Endothelial cell of umbilical vein (primary cell): ENCODE measurements around the gene AMH. TPM values are rescaled to one million over a fixed set of nuclear protein-coding genes. Genes with fewer than 3 reads are reported as not detected.

Source experiments
- BruUV-seq: library from RNA; stranded (reverse); fragments of 400-500 nt; replicated peaks from 2 replicates; lab custom pipeline; 2021; lab: Mats Ljungman, UMichigan
- CTCF ChIA-PET: fragments of 300-600, 350-600 bp; sonication (Branson Sonifier 250); formaldehyde crosslinking; loops from one replicate; lab custom pipeline; 2021; ENCODE audit warnings: antibody characterized with exemption, inconsistent platforms; lab: Charles Lee
- POLR2A ChIA-PET: fragments of 300-600, 350-600 bp; sonication (Branson Sonifier 250); formaldehyde crosslinking; loops from one replicate; lab custom pipeline; 2021; ENCODE audit warnings: antibody characterized with exemption, inconsistent platforms; lab: Charles Lee
- DNase-seq: peaks from one replicate; pipeline ENCODE4 v3.0.0-alpha.2; 2011; ENCODE audit warnings: low read depth, low spot score
- FAIRE-seq: peaks from 2 replicates; lab custom pipeline; 2011; peaks lifted over from hg19 to GRCh38; lab: Jason Lieb, UNC
- H2AFZ ChIP-seq: 2 replicates; pipeline ENCODE4 v1.6.0; 2012; ENCODE audit warnings: low read depth, low read length, control low read depth, inconsistent platforms
- H3K27ac ChIP-seq: 2 replicates; pipeline ENCODE4 v1.5.1; 2011; ENCODE audit warnings: low read depth, mild to moderate bottlenecking, control low read depth, low read length, moderate library complexity; ENCODE audit not compliant: insufficient read depth
- H3K27me3 ChIP-seq, 2 experiments: 2 replicates each; pipeline versions ENCODE4 v1.6.0 to v1.6.1; 2011; ENCODE audit warnings: low read length in 2 of 2, mixed read lengths in 1 of 2; ENCODE audit not compliant: control insufficient read depth in 2 of 2, insufficient read depth in 2 of 2
- H3K36me3 ChIP-seq, 2 experiments: 2 replicates in 1 of 2; 3 replicates in 1 of 2; pipeline ENCODE4 v1.5.1; 2011; ENCODE audit warnings: low read length in 2 of 2, mild to moderate bottlenecking in 1 of 2, moderate library complexity in 1 of 2; ENCODE audit not compliant: control insufficient read depth in 2 of 2, insufficient read depth in 2 of 2; ENCODE audit errors: extremely low read depth in 1 of 2
- H3K4me1 ChIP-seq: 3 replicates; pipeline ENCODE4 v1.5.1; 2011; ENCODE audit warnings: mild to moderate bottlenecking, low read length; ENCODE audit not compliant: control insufficient read depth, insufficient read depth; ENCODE audit errors: extremely low read depth
- H3K4me2 ChIP-seq: 2 replicates; pipeline ENCODE4 v1.6.1; 2011; ENCODE audit warnings: low read length, control low read depth, mixed read lengths; ENCODE audit not compliant: insufficient read depth
- H3K4me3 ChIP-seq, 3 experiments: fragments of 200-600 bp in 1 of 3; sonication (generic), shearing (Covaris generic) in 1 of 3; replicated peaks in 1 of 3; 2 replicates each; pipeline ENCODE4 v1.5.1; 2011 to 2016; ENCODE audit warnings: control low read depth in 3 of 3, low read length in 3 of 3, mild to moderate bottlenecking in 2 of 3, inconsistent platforms in 1 of 3, low read depth in 1 of 3, moderate library complexity in 1 of 3; ENCODE audit not compliant: insufficient read depth in 1 of 3
- H3K79me2 ChIP-seq: 2 replicates; pipeline ENCODE4 v1.6.0; 2012; ENCODE audit warnings: low read length, inconsistent platforms; ENCODE audit not compliant: control insufficient read depth, insufficient read depth
- H3K9ac ChIP-seq: replicated peaks from 2 replicates; pipeline ENCODE3; 2011; ENCODE audit warnings: low read length, control low read depth; ENCODE audit not compliant: insufficient read depth; ENCODE audit errors: extremely low read depth
- H3K9me1 ChIP-seq: replicated peaks from 3 replicates; pipeline ENCODE4 v1.6.0; 2011; ENCODE audit warnings: mild to moderate bottlenecking, low read length; ENCODE audit not compliant: control insufficient read depth, insufficient read depth; ENCODE audit errors: extremely low read depth
- H3K9me3 ChIP-seq: replicated peaks from 2 replicates; pipeline ENCODE4 v1.5.1; 2012; ENCODE audit warnings: low read length, inconsistent platforms; ENCODE audit not compliant: control insufficient read depth, insufficient read depth
- H4K20me1 ChIP-seq: replicated peaks from 2 replicates; pipeline ENCODE3; 2011; ENCODE audit warnings: mild to moderate bottlenecking, low read length; ENCODE audit not compliant: control insufficient read depth, insufficient read depth; ENCODE audit errors: extremely low read depth
- FOS ChIP-seq: IDR thresholded peaks from 2 replicates; pipeline ENCODE4 v1.6.1; 2011; ENCODE audit warnings: mild to moderate bottlenecking, low read length, moderate library complexity, borderline replicate concordance; ENCODE audit not compliant: insufficient read depth
- POLR2AphosphoS5 ChIP-seq: IDR thresholded peaks from 2 replicates; pipeline ENCODE4 v1.6.1; 2012; ENCODE audit warnings: low read depth, mild to moderate bottlenecking, control low read depth, low read length, moderate library complexity; ENCODE audit not compliant: insufficient read depth
- dilution Hi-C: fragments of 300-500 bp; cut with MboI; formaldehyde crosslinking; loops from one replicate; pipeline ENCODE4 v1.15.0; 2019; ENCODE audit warnings: low sequenced_read_pairs; ENCODE audit not compliant: extremely low pct_ligation_motif_present
- intact Hi-C: fragments of 100-400 bp; cut with micrococcal nuclease; formaldehyde crosslinking; loops from one replicate; pipeline ENCODE4 v1.10.0; 2022
- polyA plus RNA-seq, 4 experiments: library from polyadenylated mRNA; depleted of rRNA in 3 of 4; stranded (reverse) in 3 of 4; unstranded in 1 of 4; fragments of >200 nt; gene quantifications; 2 replicates each; pipeline versions ENCODE4 v1.2.1 to v1.2.3, GENCODE V29; 2011 to 2012; ENCODE audit warnings: missing spikeins in 1 of 4
- total RNA-seq: library from RNA; stranded (reverse); gene quantifications from 2 replicates; pipeline ENCODE4 v1.2.3, GENCODE V29; 2021
- TF ChIP-seq, protein P1 (sequence below), 2 donors: IDR thresholded peaks; 1 replicate in 1 of 2; 2 replicates in 1 of 2; pipeline ENCODE4 v1.5.1; 2011; ENCODE audit warnings: low read length in 2 of 2, mild to moderate bottlenecking in 2 of 2, moderate library complexity in 2 of 2, control low read depth in 1 of 2, inconsistent platforms in 1 of 2, low read depth in 1 of 2; ENCODE audit not compliant: insufficient read depth in 1 of 2; ENCODE audit errors: extremely low read depth in 1 of 2

The AMH gene
- total and polyA plus RNA-seq, 2 donors (not counting 3 experiments of a cell fraction or from before 2014, with no cell fraction given) = 3.3 to 9.6 TPM

DNA sequence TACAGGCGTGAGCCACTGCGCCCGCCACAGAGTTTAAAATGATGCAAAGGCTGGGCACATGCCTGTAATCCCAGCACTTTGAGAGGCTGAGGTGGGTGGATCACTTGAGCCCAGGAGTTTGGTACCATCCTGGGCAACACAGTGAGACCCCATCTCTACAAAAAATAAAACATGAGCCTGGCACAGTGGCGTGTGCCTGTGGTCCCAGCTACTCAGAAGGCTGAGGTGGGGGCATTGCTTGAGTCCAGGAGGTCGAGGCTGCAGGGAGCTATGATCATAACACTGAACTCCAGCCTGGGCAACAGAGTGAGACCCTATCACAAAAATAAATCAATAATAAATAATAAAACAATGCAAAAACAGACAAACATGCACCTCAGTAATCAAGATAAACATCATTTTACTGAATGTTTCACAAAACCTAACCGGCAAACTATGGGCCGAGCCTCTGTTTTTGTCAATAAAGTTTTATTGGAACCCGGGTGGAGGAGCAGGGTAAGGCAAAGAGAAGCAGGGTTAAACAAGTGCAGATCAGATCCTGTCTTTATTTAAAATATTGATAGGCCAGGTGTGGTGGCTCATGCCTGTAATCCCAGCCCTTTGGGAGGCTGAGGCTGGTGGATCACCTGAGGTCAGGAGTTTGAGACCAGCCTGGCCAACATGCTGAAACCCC is 34.8 kb downstream of the AMH start:
- H4K20me1 ChIP-seq = no peaks in the 10 kb centered on the region
- H3K4me3 ChIP-seq = no peak overlapping the region
- H3K9ac ChIP-seq = no peak overlapping the region
- no peak overlapping the region for H2AFZ ChIP-seq
- H3K36me3 ChIP-seq = no peaks in the 10 kb centered on the region
- no peaks in the 10 kb centered on the region for H3K79me2 ChIP-seq
- H3K4me2 ChIP-seq = no peak overlapping the region
- no peak for DNase-seq
- no TSS peak for BruUV-seq
- intact Hi-C loops (no loop called here), dilution Hi-C loops (no loop called here)
- H3K9me3 ChIP-seq = no peaks in the 10 kb centered on the region
- ChIA-PET POLR2A (no interaction called here), CTCF (no interaction called here)
- FAIRE-seq = no peak
- H3K27ac ChIP-seq = no peak overlapping the region
- peaks cover 10% of the 10 kb centered on the region in 2 experiments for H3K27me3 ChIP-seq
- TF ChIP-seq FOS = no peak
- TF ChIP-seq POLR2AphosphoS5 = no peak
- H3K9me1 ChIP-seq = no peaks in the 10 kb centered on the region
- peaks cover 9% of the 10 kb centered on the region for H3K4me1 ChIP-seq

DNA sequence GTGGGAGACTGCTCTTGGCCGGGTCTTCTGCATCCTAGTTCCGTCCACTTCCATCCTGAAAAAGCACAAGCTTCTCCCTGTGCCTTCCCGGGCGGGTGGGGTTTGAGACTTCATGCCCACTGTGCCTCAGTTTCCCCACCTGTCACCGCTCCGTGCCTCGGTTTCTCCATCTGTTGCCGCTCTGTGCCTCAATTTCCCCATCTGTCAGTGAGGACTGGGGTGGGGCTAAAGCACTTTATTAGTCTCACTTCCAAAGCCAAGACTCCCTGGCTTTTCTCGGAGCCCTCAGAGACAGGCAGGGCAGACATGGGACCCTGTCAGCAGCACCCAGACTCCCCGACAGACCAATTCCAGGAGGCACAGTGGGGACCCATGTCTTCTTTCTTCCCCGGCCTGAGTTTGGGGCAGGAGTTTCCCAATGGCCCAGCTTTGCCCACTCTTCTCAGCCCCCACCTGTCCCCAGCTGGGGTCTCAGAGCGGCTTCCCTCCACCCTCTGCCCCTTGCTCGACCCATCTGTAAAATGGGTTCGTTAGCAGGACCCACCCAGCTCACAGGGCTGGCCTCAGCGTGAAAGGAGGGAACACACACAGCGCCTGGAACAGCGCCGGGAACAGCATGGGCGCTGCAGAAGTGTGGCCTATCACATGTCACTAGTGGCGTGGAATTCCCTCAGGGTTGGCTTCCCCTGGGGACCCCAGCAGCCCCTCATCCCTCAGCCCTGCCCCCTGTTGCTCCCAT is 37.4 kb downstream of the AMH start:
- TF ChIP-seq, protein P1, sequence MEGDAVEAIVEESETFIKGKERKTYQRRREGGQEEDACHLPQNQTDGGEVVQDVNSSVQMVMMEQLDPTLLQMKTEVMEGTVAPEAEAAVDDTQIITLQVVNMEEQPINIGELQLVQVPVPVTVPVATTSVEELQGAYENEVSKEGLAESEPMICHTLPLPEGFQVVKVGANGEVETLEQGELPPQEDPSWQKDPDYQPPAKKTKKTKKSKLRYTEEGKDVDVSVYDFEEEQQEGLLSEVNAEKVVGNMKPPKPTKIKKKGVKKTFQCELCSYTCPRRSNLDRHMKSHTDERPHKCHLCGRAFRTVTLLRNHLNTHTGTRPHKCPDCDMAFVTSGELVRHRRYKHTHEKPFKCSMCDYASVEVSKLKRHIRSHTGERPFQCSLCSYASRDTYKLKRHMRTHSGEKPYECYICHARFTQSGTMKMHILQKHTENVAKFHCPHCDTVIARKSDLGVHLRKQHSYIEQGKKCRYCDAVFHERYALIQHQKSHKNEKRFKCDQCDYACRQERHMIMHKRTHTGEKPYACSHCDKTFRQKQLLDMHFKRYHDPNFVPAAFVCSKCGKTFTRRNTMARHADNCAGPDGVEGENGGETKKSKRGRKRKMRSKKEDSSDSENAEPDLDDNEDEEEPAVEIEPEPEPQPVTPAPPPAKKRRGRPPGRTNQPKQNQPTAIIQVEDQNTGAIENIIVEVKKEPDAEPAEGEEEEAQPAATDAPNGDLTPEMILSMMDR (IDR thresholded peaks at IDR 0.05; ENCODE audit: extremely low read depth in 1 of 2, insufficient read depth in 1 of 2, low read depth in 1 of 2, low read length in 2 of 2) = no peak
- no peak for TF ChIP-seq FOS
- no TSS peak for BruUV-seq
- Histone ChIP-seq H3K27me3 (peaks cover 31 to 35% of the 10 kb centered on the region in 2 experiments), H3K27ac (no peak overlapping the region), H3K9me3 (no peaks in the 10 kb centered on the region), H3K4me2 (no peak overlapping the region), H3K4me3 (no peak overlapping the region), H4K20me1 (no peaks in the 10 kb centered on the region), H3K36me3 (no peaks in the 10 kb centered on the region), H3K79me2 (no peaks in the 10 kb centered on the region), H3K4me1 (peaks cover 14% of the 10 kb centered on the region), H3K9ac (no peak overlapping the region), H2AFZ (no peak overlapping the region), H3K9me1 (no peaks in the 10 kb centered on the region)
- DNase-seq = no peak
- CTCF ChIA-PET = interaction anchor here (1.2 to 2.9 kb wide), 4 partner anchors 8 to 25 kb away, joined by 3 to 14 read pairs (median 4); no protein-coding TSS in a partner anchor
- intact Hi-C loops = loop anchor here (5.0 kb wide), 1 partner anchor 41 kb away; the partner anchor contains the start of genes LSM7 and SPPL2B
- POLR2A ChIA-PET = no interaction called here
- dilution Hi-C loops = no loop called here
- FAIRE-seq = no peak
